ENCODE results near the gene SLC51B.

GRCh38 chr15:65034719-65035118 lies 10.5 kb upstream of the SLC51B start:
- no peak for TF ChIP-seq POLR2AphosphoS5 (IDR thresholded peaks at IDR 0.05; ENCODE audit: low read depth, low read length)
- TF ChIP-seq POLR2A (IDR thresholded peaks at IDR 0.05; ENCODE audit: low read depth, low read length) = no peak

Data from GM12891 (cell line).